ENCODE results near the gene MYO1D. TPM values are rescaled to one million over a fixed set of nuclear protein-coding genes. Genes with fewer than 3 reads are reported as not detected.

Gene MYO1D
- total RNA-seq, 1 experiment from 2014 or later, result 2.3 TPM

- Histone ChIP-seq H3K36me3 (no peaks in the 10 kb centered on the region), H3K27me3 (0 out of 2 replicates have a peak, but pooled peaks cover under 1% of the 10 kb centered on the region), H3K9me3 (replicated peaks) (no peaks in the 10 kb centered on the region), H3K4me3 (no peak overlapping the region), H3K27ac (no peak overlapping the region), H3K4me1 (peaks cover 3% of the 10 kb centered on the region; the same call in 1 of the 2 replicates)
- no peak for DNase-seq
Observed at GRCh38 chr17:32491371-32492263, 385.3 kb downstream of the MYO1D start.

DNA sequence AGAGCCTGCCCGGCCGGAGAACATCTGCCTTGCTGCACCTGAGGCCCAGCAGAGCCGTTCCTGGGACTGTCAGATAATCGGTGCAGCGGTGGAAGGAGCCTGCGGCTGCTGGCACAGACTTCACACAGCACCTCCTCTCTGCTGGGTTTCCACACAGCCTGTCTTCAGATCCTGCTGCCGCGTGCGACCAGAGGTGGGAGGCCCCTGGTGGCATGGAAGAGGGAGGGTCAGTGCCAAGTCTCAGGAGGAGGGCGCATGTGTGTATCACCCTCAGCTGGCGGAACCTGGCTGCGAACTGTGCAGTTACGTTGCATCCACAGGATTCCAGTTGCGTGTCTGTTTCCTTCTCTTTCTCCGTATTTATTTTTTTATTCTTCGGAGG lies 386.8 kb downstream of the MYO1D start:
- Histone ChIP-seq H3K27ac (no peak overlapping the region), H3K27me3 (no peaks in the 10 kb centered on the region), H3K9me3 (replicated peaks) (no peaks in the 10 kb centered on the region), H3K4me3 (no peak overlapping the region), H3K36me3 (no peaks in the 10 kb centered on the region), H3K4me1 (peaks cover 8% of the 10 kb centered on the region; the same call in 1 of the 2 replicates)
- DNase-seq, result no peak

GRCh38 chr17:32489320-32490100 lies 387.4 kb downstream of the MYO1D start:
- Histone ChIP-seq H3K4me1 (peaks cover 8% of the 10 kb centered on the region; the same call in 1 of the 2 replicates), H3K27ac (no peak overlapping the region), H3K36me3 (no peaks in the 10 kb centered on the region), H3K4me3 (no peak overlapping the region), H3K27me3 (no peaks in the 10 kb centered on the region), H3K9me3 (replicated peaks) (no peaks in the 10 kb centered on the region)
- DNase-seq, result no peak

DNA sequence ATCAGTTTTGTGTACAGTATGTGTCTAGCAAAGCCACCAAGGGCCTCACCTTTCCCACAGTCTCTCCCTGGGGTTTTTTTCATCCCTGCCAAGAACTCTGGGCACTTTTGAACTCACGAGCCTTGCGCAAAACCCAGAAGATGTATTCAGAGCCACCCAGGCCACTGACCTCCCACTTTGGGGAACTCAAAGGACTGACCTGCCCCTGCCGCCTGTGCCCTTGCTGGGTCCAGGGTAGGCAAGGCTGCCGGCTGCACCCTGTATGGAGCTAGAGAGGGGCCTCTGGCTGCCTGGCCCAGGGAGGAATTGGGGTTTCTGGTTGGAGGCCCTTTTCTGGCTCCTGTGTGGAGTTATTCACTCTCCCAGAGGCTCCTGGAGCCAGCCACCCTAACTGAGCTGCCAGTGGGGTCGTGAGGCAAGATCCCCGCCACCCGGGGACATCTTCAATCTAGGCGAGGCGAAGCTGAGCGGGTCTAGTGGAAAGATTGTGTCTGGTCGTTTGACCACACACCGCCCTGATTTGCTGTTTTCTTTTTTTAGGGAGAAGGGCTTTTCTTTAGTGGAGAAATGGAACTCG lies 388.2 kb downstream of the MYO1D start:
- no peaks in the 10 kb centered on the region for H3K9me3 ChIP-seq (replicated peaks)
- H3K36me3 ChIP-seq, result no peaks in the 10 kb centered on the region
- no peak overlapping the region for H3K27ac ChIP-seq
- H3K4me3 ChIP-seq, result no peak overlapping the region
- DNase-seq, result no peak
- no peaks in the 10 kb centered on the region for H3K27me3 ChIP-seq
- H3K4me1 ChIP-seq, result peaks cover 8% of the 10 kb centered on the region; the same call in 1 of the 2 replicates

GRCh38 chr17:32488177-32488542 lies 388.8 kb downstream of the MYO1D start:
- Histone ChIP-seq H3K9me3 (replicated peaks) (no peaks in the 10 kb centered on the region), H3K27me3 (no peaks in the 10 kb centered on the region), H3K27ac (no peak overlapping the region), H3K4me3 (no peak overlapping the region), H3K36me3 (no peaks in the 10 kb centered on the region), H3K4me1 (peaks cover 8% of the 10 kb centered on the region; the same call in 1 of the 2 replicates)
- DNase-seq, result no peak

DNA sequence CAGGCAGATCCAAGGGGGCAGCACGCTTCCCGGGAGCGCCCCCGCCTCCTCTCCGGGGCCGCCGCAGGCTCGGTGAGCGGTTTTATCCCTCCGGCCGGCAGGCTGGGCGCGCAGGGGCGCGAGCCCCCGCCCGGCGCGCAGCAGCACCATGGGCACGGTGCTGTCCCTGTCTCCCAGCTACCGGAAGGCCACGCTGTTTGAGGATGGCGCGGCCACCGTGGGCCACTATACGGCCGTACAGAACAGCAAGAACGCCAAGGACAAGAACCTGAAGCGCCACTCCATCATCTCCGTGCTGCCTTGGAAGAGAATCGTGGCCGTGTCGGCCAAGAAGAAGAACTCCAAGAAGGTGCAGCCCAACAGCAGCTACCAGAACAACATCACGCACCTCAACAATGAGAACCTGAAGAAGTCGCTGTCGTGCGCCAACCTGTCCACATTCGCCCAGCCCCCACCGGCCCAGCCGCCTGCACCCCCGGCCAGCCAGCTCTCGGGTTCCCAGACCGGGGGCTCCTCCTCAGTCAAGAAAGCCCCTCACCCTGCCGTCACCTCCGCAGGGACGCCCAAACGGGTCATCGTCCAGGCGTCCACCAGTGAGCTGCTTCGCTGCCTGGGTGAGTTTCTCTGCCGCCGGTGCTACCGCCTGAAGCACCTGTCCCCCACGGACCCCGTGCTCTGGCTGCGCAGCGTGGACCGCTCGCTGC lies 389.3 kb downstream of the MYO1D start:
- no peak overlapping the region; the same call in 1 of the 2 replicates for H3K4me3 ChIP-seq
- no peak for DNase-seq
- H3K4me1 ChIP-seq, result peaks cover 8% of the 10 kb centered on the region; the same call in 1 of the 2 replicates
- no peaks in the 10 kb centered on the region for H3K36me3 ChIP-seq
- no peaks in the 10 kb centered on the region for H3K27me3 ChIP-seq
- H3K27ac ChIP-seq, result no peak overlapping the region
- no peaks in the 10 kb centered on the region for H3K9me3 ChIP-seq (replicated peaks)

- H3K27me3 ChIP-seq, result no peaks in the 10 kb centered on the region
- peaks cover 7% of the 10 kb centered on the region for H3K36me3 ChIP-seq
- H3K9me3 ChIP-seq (replicated peaks), result no peaks in the 10 kb centered on the region
- H3K27ac ChIP-seq, result peak within 1 kb of the TSS; percentile 51
- H3K4me3 ChIP-seq, result peak within 1 kb of the TSS; percentile 70
- peak; percentile 72 to 76 for DNase-seq
- H3K4me1 ChIP-seq, result peaks cover 8% of the 10 kb centered on the region; the same call in 1 of the 2 replicates
Observed at GRCh38 chr17:32486701-32487472, 390.0 kb downstream of the MYO1D start, which contains the start of gene CDK5R1. Gene CDK5R1, plus strand, starts transcription at chr17:32486993. Its CDS starts 628 bp downstream, at chr17:32487621.

- Histone ChIP-seq H3K9me3 (replicated peaks) (no peaks in the 10 kb centered on the region), H3K4me3 (peak overlapping the region; percentile 70), H3K36me3 (peaks cover 9% of the 10 kb centered on the region), H3K27ac (peak overlapping the region; percentile 51), H3K4me1 (peaks cover 8% of the 10 kb centered on the region; the same call in 1 of the 2 replicates), H3K27me3 (no peaks in the 10 kb centered on the region)
- peak; percentile 77 to 87 for DNase-seq
Observed at GRCh38 chr17:32486111-32486700, 390.7 kb downstream of the MYO1D start.

GRCh38 chr17:32485261-32486110 lies 391.4 kb downstream of the MYO1D start:
- H3K27ac ChIP-seq, result peak overlapping the region; percentile 51
- peak overlapping the region; percentile 70 for H3K4me3 ChIP-seq
- no peaks in the 10 kb centered on the region for H3K27me3 ChIP-seq
- peak in 1 of 2 experiments; percentile 50 for DNase-seq
- no peaks in the 10 kb centered on the region for H3K9me3 ChIP-seq (replicated peaks)
- H3K36me3 ChIP-seq, result peaks cover 14% of the 10 kb centered on the region
- H3K4me1 ChIP-seq, result peaks cover 8% of the 10 kb centered on the region; the same call in 1 of the 2 replicates

GRCh38 chr17:32484628-32485027 lies 392.3 kb downstream of the MYO1D start:
- no peak overlapping the region for H3K27ac ChIP-seq
- no peaks in the 10 kb centered on the region for H3K9me3 ChIP-seq (replicated peaks)
- no peak for DNase-seq
- H3K27me3 ChIP-seq, result no peaks in the 10 kb centered on the region
- peaks cover 8% of the 10 kb centered on the region; the same call in 1 of the 2 replicates for H3K4me1 ChIP-seq
- H3K36me3 ChIP-seq, result peaks cover 22% of the 10 kb centered on the region
- H3K4me3 ChIP-seq, result no peak overlapping the region

DNA sequence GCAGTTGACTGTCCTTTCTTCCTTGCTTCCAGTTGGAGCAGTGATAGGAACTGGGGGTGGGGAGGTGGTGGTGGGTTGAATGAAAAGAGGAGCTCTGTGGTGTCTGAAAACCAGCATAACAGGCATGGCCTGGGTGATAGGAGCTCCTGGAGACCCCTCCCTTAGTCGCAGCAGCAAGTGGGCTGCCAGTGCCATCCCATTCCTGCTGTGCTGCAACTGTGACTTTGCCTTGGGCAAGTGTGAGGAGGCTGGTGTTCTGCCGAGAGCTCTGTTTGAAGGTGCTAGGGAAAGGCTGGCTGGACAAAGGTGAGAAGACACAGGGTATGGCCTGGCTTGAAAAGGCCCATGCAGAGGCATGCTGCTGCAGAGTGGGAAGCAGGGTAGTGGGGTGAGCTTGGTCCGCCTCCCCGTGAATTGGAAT lies 392.9 kb downstream of the MYO1D start:
- H3K4me1 ChIP-seq, result peaks cover 8% of the 10 kb centered on the region; the same call in 1 of the 2 replicates
- no peak overlapping the region for H3K27ac ChIP-seq
- no peaks in the 10 kb centered on the region for H3K27me3 ChIP-seq
- no peak for DNase-seq
- H3K4me3 ChIP-seq, result no peak overlapping the region
- H3K9me3 ChIP-seq (replicated peaks), result no peaks in the 10 kb centered on the region
- peaks cover 28% of the 10 kb centered on the region for H3K36me3 ChIP-seq

GRCh38 chr17:32483451-32484019 lies 393.4 kb downstream of the MYO1D start:
- no peaks in the 10 kb centered on the region for H3K9me3 ChIP-seq (replicated peaks)
- peaks cover 8% of the 10 kb centered on the region; the same call in 1 of the 2 replicates for H3K4me1 ChIP-seq
- DNase-seq, result peak in 1 of 2 experiments; percentile 64
- no peak overlapping the region for H3K4me3 ChIP-seq
- no peak overlapping the region for H3K27ac ChIP-seq
- H3K27me3 ChIP-seq, result no peaks in the 10 kb centered on the region
- H3K36me3 ChIP-seq, result peaks cover 33% of the 10 kb centered on the region

All from SJCRH30 (cell line).